WTC11 (cell line): Measurements from ENCODE around the gene GPR37L1. TPM values are rescaled to one million over a fixed set of nuclear protein-coding genes. Genes with fewer than 3 reads are reported as not detected.
"Not testable (repeated sequence)": the region's sequence is repeated elsewhere in the genome, so short reads cannot be mapped to it uniquely, and the experiment has no call there.

Experiments used
- ATAC-seq: fragments of 200-7000 bp; cut with Tn5 transposase; 2 replicates; pipeline ENCODE4 v1.10.0; 2021; ENCODE audit warnings: mild to moderate bottlenecking, moderate library complexity
- CTCF ChIA-PET: fragments of 300-600 bp; sonication (Branson Sonifier 250); formaldehyde crosslinking; loops from one replicate; lab custom pipeline; 2021; ENCODE audit warnings: antibody characterized with exemption; lab: Charles Lee
- POLR2A ChIA-PET: fragments of 350-600 bp; sonication (Branson Sonifier 250); formaldehyde crosslinking; loops from one replicate; lab custom pipeline; 2021; ENCODE audit warnings: antibody characterized with exemption; lab: Charles Lee
- DNase-seq: peaks from one replicate; pipeline ENCODE4 v3.0.0; 2021; ENCODE audit warnings: low spot score
- H3K27ac Mint-ChIP-seq: 2 replicates; pipeline ENCODE4 v1.8.0; 2021; ENCODE audit warnings: mixed read lengths
- H3K27me3 Mint-ChIP-seq: 2 replicates; pipeline ENCODE4 v1.8.0; 2021; ENCODE audit warnings: low read depth, mild to moderate bottlenecking, moderate library complexity, mixed read lengths
- H3K36me3 Mint-ChIP-seq: 2 replicates; pipeline ENCODE4 v1.8.0; 2021; ENCODE audit warnings: mixed read lengths
- H3K4me1 Mint-ChIP-seq: 2 replicates; pipeline ENCODE4 v1.8.0; 2022; ENCODE audit warnings: mixed read lengths
- H3K4me3 Mint-ChIP-seq: 2 replicates; pipeline ENCODE4 v1.8.0; 2021; ENCODE audit warnings: mild to moderate bottlenecking, moderate library complexity, mixed read lengths
- H3K9me3 Mint-ChIP-seq: 2 replicates; pipeline ENCODE4 v1.8.0; 2021; ENCODE audit warnings: mixed read lengths
- GRHL2 ChIP-seq: fragments of 250-450 bp; sonication (Bioruptor Pico); IDR thresholded peaks from 2 replicates; pipeline ENCODE4 v1.8.0; 2022; ENCODE audit warnings: mild to moderate bottlenecking, moderate library complexity; ENCODE audit not compliant: insufficient replicate concordance, severe bottlenecking
- HMGA2 ChIP-seq: fragments of 250-450 bp; sonication (Bioruptor Pico); IDR thresholded peaks from 2 replicates; pipeline ENCODE4 v1.4.0; 2021; ENCODE audit warnings: mild to moderate bottlenecking, moderate library complexity
- IRF2 ChIP-seq: sonication (generic); formaldehyde crosslinking; IDR thresholded peaks from 2 replicates; pipeline ENCODE4 v1.8.0; 2022; ENCODE audit warnings: low read depth, missing genetic modification reagents, borderline replicate concordance
- MYBL2 ChIP-seq: sonication (generic); formaldehyde crosslinking; IDR thresholded peaks from 2 replicates; pipeline ENCODE4 v1.8.1; 2023; ENCODE audit warnings: mild to moderate bottlenecking, moderate library complexity, missing genetic modification reagents
- NFATC4 ChIP-seq: fragments of 250-450 bp; sonication (Bioruptor Pico); IDR thresholded peaks from 2 replicates; pipeline ENCODE4 v1.9.0; 2021; ENCODE audit warnings: mild to moderate bottlenecking
- NFYB ChIP-seq: sonication (generic); formaldehyde crosslinking; conservative IDR thresholded peaks from 2 replicates; pipeline ENCODE4 v1.8.0; 2022; ENCODE audit warnings: low read depth, missing genetic modification reagents
- RORB ChIP-seq: fragments of 250-450 bp; sonication (Bioruptor Pico); IDR thresholded peaks from 2 replicates; pipeline ENCODE4 v1.9.0; 2021; ENCODE audit warnings: mild to moderate bottlenecking
- STAT6 ChIP-seq: sonication (generic); formaldehyde crosslinking; conservative IDR thresholded peaks from 2 replicates; pipeline ENCODE4 v1.8.1; 2023; ENCODE audit warnings: mild to moderate bottlenecking, low read depth, missing genetic modification reagents, moderate library complexity
- ZNF121 ChIP-seq: sonication (generic); formaldehyde crosslinking; IDR thresholded peaks from 2 replicates; pipeline ENCODE4 v1.8.0; 2023; ENCODE audit warnings: missing genetic modification reagents
- ZNF232 ChIP-seq: sonication (generic); formaldehyde crosslinking; IDR thresholded peaks from 2 replicates; pipeline ENCODE4 v1.8.0; 2022; ENCODE audit warnings: mild to moderate bottlenecking, missing genetic modification reagents
- total RNA-seq: library from RNA; stranded (reverse); gene quantifications from 3 replicates; pipeline ENCODE4 v1.2.3, GENCODE V29; 2021
- TF ChIP-seq, protein P1 (sequence below): sonication (generic); formaldehyde crosslinking; IDR thresholded peaks from 2 replicates; pipeline ENCODE4 v1.8.0; 2022; ENCODE audit warnings: mild to moderate bottlenecking, missing genetic modification reagents
- TF ChIP-seq, protein P2 (sequence below): fragments of 250-450 bp; sonication (Bioruptor Pico); IDR thresholded peaks from 2 replicates; pipeline ENCODE4 v1.9.0; 2021; ENCODE audit warnings: mild to moderate bottlenecking
- TF ChIP-seq, protein P3 (sequence below): fragments of 250-450 bp; sonication (Bioruptor Pico); IDR thresholded peaks from 2 replicates; pipeline ENCODE4 v1.9.0; 2021; ENCODE audit warnings: mild to moderate bottlenecking, borderline replicate concordance

The GPR37L1 gene
- total RNA-seq, 1 experiment from 2014 or later: 0.07 TPM

DNA sequence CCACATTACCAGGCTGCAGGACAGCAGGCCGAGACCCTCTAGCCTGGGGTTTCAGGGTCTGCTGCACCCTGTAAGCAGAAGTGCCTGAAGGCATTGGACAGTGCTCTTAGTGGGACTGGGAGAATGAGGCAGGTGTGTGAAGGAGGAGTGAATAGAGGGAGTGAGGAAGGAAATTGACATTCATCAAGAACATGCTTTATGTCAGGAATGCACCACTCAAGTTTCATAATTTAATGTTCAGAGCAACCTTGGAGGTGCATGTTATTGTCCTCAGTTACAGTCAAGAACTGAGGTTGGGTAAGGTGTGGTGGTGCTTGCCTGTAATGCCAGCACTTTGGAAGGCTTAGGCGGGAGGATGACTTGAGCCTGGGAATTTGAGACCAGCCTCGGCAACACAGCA is 11.7 kb upstream of the GPR37L1 start:
- H3K4me3 Mint-ChIP-seq: no peak overlapping the region
- H3K27ac Mint-ChIP-seq: peak overlapping the region; percentile 2; the same call in 1 of the 2 replicates
- POLR2A ChIA-PET: interaction anchor here (0.7 to 2.8 kb wide), 2 partner anchors 101 to 250 kb away, joined by 3 to 9 read pairs; partner anchors contain the start of gene ELF3
- no peaks in the 10 kb centered on the region for H3K27me3 Mint-ChIP-seq
- TF ChIP-seq HMGA2 (CRISPR knock-in tag) (no peak), STAT6 (no peak), ZNF121 (CRISPR knock-in tag) (no peak), NFYB (CRISPR knock-in tag) (no peak)
- no peaks in the 10 kb centered on the region for H3K36me3 Mint-ChIP-seq
- H3K4me1 Mint-ChIP-seq: peaks cover 45% of the 10 kb centered on the region
- no peaks in the 10 kb centered on the region for H3K9me3 Mint-ChIP-seq
- no peak for DNase-seq
- CTCF ChIA-PET: interaction anchor here (2.4 to 14.3 kb wide), 3 partner anchors 101 to 215 kb away, joined by 9 to 120 read pairs (median 49); partner anchors contain the start of gene ELF3
- ATAC-seq: no peak

DNA sequence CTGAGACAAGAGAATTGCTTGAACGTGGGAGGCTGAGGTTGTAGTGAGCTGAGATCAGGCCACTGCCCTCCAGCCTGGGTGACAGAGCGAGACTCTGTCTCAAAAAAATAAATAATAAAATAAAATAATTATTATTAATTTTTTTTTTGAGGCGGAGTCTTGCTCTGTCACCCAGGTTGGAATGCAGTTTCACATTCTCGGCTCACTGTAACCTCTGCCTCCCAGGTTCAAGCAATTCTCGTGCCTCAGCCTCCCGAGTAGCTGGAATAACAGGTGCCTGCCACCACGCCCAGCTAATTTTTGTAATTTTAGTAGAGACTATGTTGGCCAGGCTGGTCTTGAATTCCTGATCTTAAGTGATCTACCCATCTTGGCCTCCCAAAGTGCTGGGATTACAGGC is 11.1 kb upstream of the GPR37L1 start:
- not testable (repeated sequence) for H3K9me3 Mint-ChIP-seq, H3K36me3 Mint-ChIP-seq, ATAC-seq, H3K4me3 Mint-ChIP-seq, DNase-seq, H3K27ac Mint-ChIP-seq, H3K27me3 Mint-ChIP-seq
- peaks cover 40% of the 10 kb centered on the region for H3K4me1 Mint-ChIP-seq
- ChIA-PET CTCF (interaction anchor here (1.0 to 14.3 kb wide), 5 partner anchors 11 to 216 kb away, joined by 3 to 120 read pairs (median 9); partner anchors contain the start of genes ELF3 and GPR37L1), POLR2A (interaction anchor here (0.7 to 2.8 kb wide), 2 partner anchors 101 to 250 kb away, joined by 3 to 9 read pairs; partner anchors contain the start of gene ELF3)

- Mint-ChIP-seq H3K9me3 (no peaks in the 10 kb centered on the region), H3K4me1 (peaks cover 25% of the 10 kb centered on the region), H3K36me3 (no peaks in the 10 kb centered on the region), H3K27me3 (no peaks in the 10 kb centered on the region), H3K27ac (no peak overlapping the region), H3K4me3 (no peak overlapping the region)
- ChIA-PET POLR2A (interaction anchor here (2.8 kb wide), 1 partner anchor 103 kb away, joined by 9 read pairs; the partner anchor contains the start of gene ELF3), CTCF (interaction anchor here (0.8 to 14.3 kb wide), 10 partner anchors 10 to 600 kb away, joined by 3 to 120 read pairs (median 6); partner anchors contain the start of genes ELF3 and GPR37L1)
- ATAC-seq: no peak; the same call in none of the 2 replicates
- no peak for DNase-seq
- TF ChIP-seq, protein P1, sequence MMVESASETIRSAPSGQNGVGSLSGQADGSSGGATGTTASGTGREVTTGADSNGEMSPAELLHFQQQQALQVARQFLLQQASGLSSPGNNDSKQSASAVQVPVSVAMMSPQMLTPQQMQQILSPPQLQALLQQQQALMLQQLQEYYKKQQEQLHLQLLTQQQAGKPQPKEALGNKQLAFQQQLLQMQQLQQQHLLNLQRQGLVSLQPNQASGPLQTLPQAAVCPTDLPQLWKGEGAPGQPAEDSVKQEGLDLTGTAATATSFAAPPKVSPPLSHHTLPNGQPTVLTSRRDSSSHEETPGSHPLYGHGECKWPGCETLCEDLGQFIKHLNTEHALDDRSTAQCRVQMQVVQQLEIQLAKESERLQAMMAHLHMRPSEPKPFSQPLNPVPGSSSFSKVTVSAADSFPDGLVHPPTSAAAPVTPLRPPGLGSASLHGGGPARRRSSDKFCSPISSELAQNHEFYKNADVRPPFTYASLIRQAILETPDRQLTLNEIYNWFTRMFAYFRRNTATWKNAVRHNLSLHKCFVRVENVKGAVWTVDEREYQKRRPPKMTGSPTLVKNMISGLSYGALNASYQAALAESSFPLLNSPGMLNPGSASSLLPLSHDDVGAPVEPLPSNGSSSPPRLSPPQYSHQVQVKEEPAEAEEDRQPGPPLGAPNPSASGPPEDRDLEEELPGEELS (CRISPR knock-in tag): no peak
- no peak for TF ChIP-seq MYBL2 (CRISPR knock-in tag)
These were observed 9.6 kb upstream of the GPR37L1 start for GRCh38 chr1:202112859-202113689.

GRCh38 chr1:202113690-202114300 is 8.9 kb upstream of the GPR37L1 start:
- Mint-ChIP-seq H3K36me3 (no peaks in the 10 kb centered on the region), H3K4me1 (peaks cover 23% of the 10 kb centered on the region), H3K27ac (no peak overlapping the region), H3K4me3 (no peak overlapping the region), H3K27me3 (no peaks in the 10 kb centered on the region), H3K9me3 (no peaks in the 10 kb centered on the region)
- POLR2A ChIA-PET: interaction anchor here (2.8 kb wide), 1 partner anchor 103 kb away, joined by 9 read pairs; the partner anchor contains the start of gene ELF3
- no peak for DNase-seq
- CTCF ChIA-PET: interaction anchor here (0.6 to 14.3 kb wide), 10 partner anchors 8 to 651 kb away, joined by 3 to 120 read pairs (median 5); partner anchors contain the start of genes ELF3 and GPR37L1
- ATAC-seq: no peak
- no peak for TF ChIP-seq MYBL2 (CRISPR knock-in tag)
- no peak for TF ChIP-seq ZNF232 (CRISPR knock-in tag)
- TF ChIP-seq RORB (CRISPR knock-in tag): no peak
- TF ChIP-seq, protein P2, sequence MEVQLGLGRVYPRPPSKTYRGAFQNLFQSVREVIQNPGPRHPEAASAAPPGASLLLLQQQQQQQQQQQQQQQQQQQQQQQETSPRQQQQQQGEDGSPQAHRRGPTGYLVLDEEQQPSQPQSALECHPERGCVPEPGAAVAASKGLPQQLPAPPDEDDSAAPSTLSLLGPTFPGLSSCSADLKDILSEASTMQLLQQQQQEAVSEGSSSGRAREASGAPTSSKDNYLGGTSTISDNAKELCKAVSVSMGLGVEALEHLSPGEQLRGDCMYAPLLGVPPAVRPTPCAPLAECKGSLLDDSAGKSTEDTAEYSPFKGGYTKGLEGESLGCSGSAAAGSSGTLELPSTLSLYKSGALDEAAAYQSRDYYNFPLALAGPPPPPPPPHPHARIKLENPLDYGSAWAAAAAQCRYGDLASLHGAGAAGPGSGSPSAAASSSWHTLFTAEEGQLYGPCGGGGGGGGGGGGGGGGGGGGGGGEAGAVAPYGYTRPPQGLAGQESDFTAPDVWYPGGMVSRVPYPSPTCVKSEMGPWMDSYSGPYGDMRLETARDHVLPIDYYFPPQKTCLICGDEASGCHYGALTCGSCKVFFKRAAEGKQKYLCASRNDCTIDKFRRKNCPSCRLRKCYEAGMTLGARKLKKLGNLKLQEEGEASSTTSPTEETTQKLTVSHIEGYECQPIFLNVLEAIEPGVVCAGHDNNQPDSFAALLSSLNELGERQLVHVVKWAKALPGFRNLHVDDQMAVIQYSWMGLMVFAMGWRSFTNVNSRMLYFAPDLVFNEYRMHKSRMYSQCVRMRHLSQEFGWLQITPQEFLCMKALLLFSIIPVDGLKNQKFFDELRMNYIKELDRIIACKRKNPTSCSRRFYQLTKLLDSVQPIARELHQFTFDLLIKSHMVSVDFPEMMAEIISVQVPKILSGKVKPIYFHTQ (CRISPR knock-in tag): no peak
- TF ChIP-seq GRHL2 (CRISPR knock-in tag): no peak
- TF ChIP-seq NFATC4 (CRISPR knock-in tag): no peak
- no peak for TF ChIP-seq IRF2 (CRISPR knock-in tag)
- TF ChIP-seq, protein P3, sequence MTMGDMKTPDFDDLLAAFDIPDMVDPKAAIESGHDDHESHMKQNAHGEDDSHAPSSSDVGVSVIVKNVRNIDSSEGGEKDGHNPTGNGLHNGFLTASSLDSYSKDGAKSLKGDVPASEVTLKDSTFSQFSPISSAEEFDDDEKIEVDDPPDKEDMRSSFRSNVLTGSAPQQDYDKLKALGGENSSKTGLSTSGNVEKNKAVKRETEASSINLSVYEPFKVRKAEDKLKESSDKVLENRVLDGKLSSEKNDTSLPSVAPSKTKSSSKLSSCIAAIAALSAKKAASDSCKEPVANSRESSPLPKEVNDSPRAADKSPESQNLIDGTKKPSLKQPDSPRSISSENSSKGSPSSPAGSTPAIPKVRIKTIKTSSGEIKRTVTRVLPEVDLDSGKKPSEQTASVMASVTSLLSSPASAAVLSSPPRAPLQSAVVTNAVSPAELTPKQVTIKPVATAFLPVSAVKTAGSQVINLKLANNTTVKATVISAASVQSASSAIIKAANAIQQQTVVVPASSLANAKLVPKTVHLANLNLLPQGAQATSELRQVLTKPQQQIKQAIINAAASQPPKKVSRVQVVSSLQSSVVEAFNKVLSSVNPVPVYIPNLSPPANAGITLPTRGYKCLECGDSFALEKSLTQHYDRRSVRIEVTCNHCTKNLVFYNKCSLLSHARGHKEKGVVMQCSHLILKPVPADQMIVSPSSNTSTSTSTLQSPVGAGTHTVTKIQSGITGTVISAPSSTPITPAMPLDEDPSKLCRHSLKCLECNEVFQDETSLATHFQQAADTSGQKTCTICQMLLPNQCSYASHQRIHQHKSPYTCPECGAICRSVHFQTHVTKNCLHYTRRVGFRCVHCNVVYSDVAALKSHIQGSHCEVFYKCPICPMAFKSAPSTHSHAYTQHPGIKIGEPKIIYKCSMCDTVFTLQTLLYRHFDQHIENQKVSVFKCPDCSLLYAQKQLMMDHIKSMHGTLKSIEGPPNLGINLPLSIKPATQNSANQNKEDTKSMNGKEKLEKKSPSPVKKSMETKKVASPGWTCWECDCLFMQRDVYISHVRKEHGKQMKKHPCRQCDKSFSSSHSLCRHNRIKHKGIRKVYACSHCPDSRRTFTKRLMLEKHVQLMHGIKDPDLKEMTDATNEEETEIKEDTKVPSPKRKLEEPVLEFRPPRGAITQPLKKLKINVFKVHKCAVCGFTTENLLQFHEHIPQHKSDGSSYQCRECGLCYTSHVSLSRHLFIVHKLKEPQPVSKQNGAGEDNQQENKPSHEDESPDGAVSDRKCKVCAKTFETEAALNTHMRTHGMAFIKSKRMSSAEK (CRISPR knock-in tag): no peak
